H1 (cell line): ENCODE measurements around the gene PPM1L. TPM values are rescaled to one million over a fixed set of nuclear protein-coding genes. Genes with fewer than 3 reads are reported as not detected.

ENCODE experiments used
- CTCF ChIA-PET: fragments of 300-600 bp; sonication (Branson Sonifier 250); formaldehyde crosslinking; loops from one replicate; lab custom pipeline; 2021; ENCODE audit not compliant: partially characterized antibody; lab: Charles Lee
- POLR2A ChIA-PET: fragments of 300-600 bp; sonication (Branson Sonifier 250); formaldehyde crosslinking; loops from one replicate; lab custom pipeline; 2021; ENCODE audit warnings: inconsistent platforms; ENCODE audit not compliant: partially characterized antibody; lab: Charles Lee
- DNase-seq, 2 experiments: peaks; one replicate each; pipeline versions ENCODE4 v3.0.0 to v3.0.0-alpha.2; 2010 to 2022; ENCODE audit warnings: low spot score in 2 of 2, low read depth in 1 of 2, mixed read lengths in 1 of 2
- FAIRE-seq: peaks from 2 replicates; lab custom pipeline; 2011; peaks lifted over from hg19 to GRCh38; lab: Jason Lieb, UNC
- H2AFZ ChIP-seq: 2 replicates; pipeline ENCODE4 v1.8.1; 2012; ENCODE audit warnings: low read length, inconsistent platforms
- H2AK5ac ChIP-seq: 2 replicates; pipeline ENCODE4 v1.6.1; 2013; ENCODE audit warnings: low read depth, low read length
- H2BK120ac ChIP-seq: replicated peaks from 2 replicates; pipeline ENCODE3; 2013; ENCODE audit warnings: low read depth, low read length, inconsistent platforms
- H2BK12ac ChIP-seq: 2 replicates; pipeline ENCODE4 v1.6.1; 2013; ENCODE audit warnings: low read depth, low read length
- H2BK15ac ChIP-seq: 2 replicates; pipeline ENCODE4 v1.6.1; 2013; ENCODE audit warnings: low read length
- H2BK20ac ChIP-seq: 2 replicates; pipeline ENCODE4 v1.6.1; 2013; ENCODE audit warnings: low read length
- H2BK5ac ChIP-seq: 2 replicates; pipeline ENCODE4 v1.6.1; 2013; ENCODE audit warnings: low read depth, low read length
- H3K14ac ChIP-seq: 2 replicates; pipeline ENCODE4 v1.6.1; 2013; ENCODE audit warnings: inconsistent platforms; ENCODE audit not compliant: insufficient read length
- H3K18ac ChIP-seq: 2 replicates; pipeline ENCODE4 v1.6.1; 2013; ENCODE audit warnings: low read length; ENCODE audit errors: extremely low read depth
- H3K23ac ChIP-seq: 2 replicates; pipeline ENCODE4 v1.6.1; 2013; ENCODE audit warnings: inconsistent platforms; ENCODE audit not compliant: insufficient read length
- H3K23me2 ChIP-seq: 2 replicates; pipeline ENCODE4 v1.6.1; 2013; ENCODE audit warnings: low read depth, low read length
- H3K27ac ChIP-seq: 2 replicates; pipeline ENCODE4 v1.6.1; 2011; ENCODE audit warnings: low read depth, low read length, inconsistent platforms
- H3K27me3 ChIP-seq, 4 experiments: replicated peaks in 1 of 4; 1 replicate in 1 of 4; 2 replicates in 3 of 4; pipeline versions ENCODE4 v1.6.1 to v1.8.1; 2011 to 2013; ENCODE audit warnings: low read length in 3 of 4, mild to moderate bottlenecking in 3 of 4, inconsistent platforms in 2 of 4, mixed read lengths in 2 of 4, moderate library complexity in 1 of 4; ENCODE audit not compliant: control insufficient read depth in 3 of 4, insufficient read depth in 3 of 4; ENCODE audit errors: extremely low read depth in 1 of 4
- H3K36me3 ChIP-seq, 4 experiments: 2 replicates each; pipeline versions ENCODE4 v1.6.1 to v1.8.1; 2011 to 2013; ENCODE audit warnings: mild to moderate bottlenecking in 4 of 4, low read length in 3 of 4, moderate library complexity in 2 of 4, control low read depth in 1 of 4, inconsistent platforms in 1 of 4; ENCODE audit not compliant: insufficient read depth in 4 of 4, control insufficient read depth in 2 of 4
- H3K4ac ChIP-seq: replicated peaks from 2 replicates; pipeline ENCODE3; 2013; ENCODE audit warnings: low read length, low read depth, mixed read lengths, inconsistent platforms; ENCODE audit not compliant: insufficient read length
- H3K4me1 ChIP-seq, 4 experiments: replicated peaks in 1 of 4; 1 replicate in 1 of 4; 2 replicates in 3 of 4; pipeline versions ENCODE4 v1.6.1 to v1.8.1; 2011 to 2013; ENCODE audit warnings: low read length in 3 of 4, inconsistent platforms in 2 of 4, mixed read lengths in 1 of 4; ENCODE audit not compliant: insufficient read depth in 4 of 4, control insufficient read depth in 3 of 4
- H3K4me2 ChIP-seq, 2 experiments: 2 replicates each; pipeline versions ENCODE4 v1.6.1 to v1.8.1; 2011 to 2013; ENCODE audit warnings: low read depth in 2 of 2, low read length in 2 of 2, control low read depth in 1 of 2, inconsistent platforms in 1 of 2, mild to moderate bottlenecking in 1 of 2; ENCODE audit not compliant: insufficient read depth in 1 of 2
- H3K4me3 ChIP-seq, 4 experiments: fragments of 200-600, 300-600 bp in 1 of 4; sonication (generic), shearing (Covaris generic), sonication (Bioruptor Twin) in 1 of 4; 2 replicates each; pipeline versions ENCODE4 v1.5.1 to v1.8.1; 2011 to 2016; ENCODE audit warnings: low read length in 4 of 4, low read depth in 3 of 4, control low read depth in 2 of 4, inconsistent platforms in 2 of 4, mild to moderate bottlenecking in 2 of 4, mixed read lengths in 1 of 4, moderate library complexity in 1 of 4; ENCODE audit not compliant: insufficient read depth in 2 of 4; ENCODE audit errors: extremely low read depth in 1 of 4
- H3K56ac ChIP-seq: replicated peaks from 2 replicates; pipeline ENCODE3; 2013; ENCODE audit warnings: low read depth, mild to moderate bottlenecking, mixed read lengths, low read length, inconsistent platforms; ENCODE audit not compliant: insufficient read length
- H3K79me1 ChIP-seq: 2 replicates; pipeline ENCODE4 v1.6.1; 2013; ENCODE audit warnings: low read depth, low read length, control low read depth
- H3K79me2 ChIP-seq, 2 experiments: 2 replicates each; pipeline versions ENCODE4 v1.6.1 to v1.8.1; 2012 to 2013; ENCODE audit warnings: low read length in 2 of 2, mild to moderate bottlenecking in 2 of 2, inconsistent platforms in 1 of 2; ENCODE audit not compliant: insufficient read depth in 2 of 2, control insufficient read depth in 1 of 2
- H3K9ac ChIP-seq, 4 experiments: replicated peaks in 1 of 4; 1 replicate in 1 of 4; 2 replicates in 3 of 4; pipeline versions ENCODE4 v1.6.1 to v1.8.1; 2011 to 2013; ENCODE audit warnings: low read depth in 3 of 4, low read length in 3 of 4, control low read depth in 2 of 4, mild to moderate bottlenecking in 2 of 4, moderate library complexity in 2 of 4, inconsistent platforms in 1 of 4; ENCODE audit errors: extremely low read depth in 1 of 4
- H3K9me3 ChIP-seq, 2 experiments: 2 replicates each; pipeline versions ENCODE4 v1.6.1 to v1.8.1; 2012 to 2013; ENCODE audit warnings: mild to moderate bottlenecking in 2 of 2, moderate library complexity in 2 of 2, control low read depth in 1 of 2, inconsistent platforms in 1 of 2, low read depth in 1 of 2, low read length in 1 of 2, mixed read lengths in 1 of 2; ENCODE audit not compliant: insufficient read depth in 2 of 2
- H4K20me1 ChIP-seq, 2 experiments: replicated peaks in 1 of 2; 2 replicates each; pipeline versions ENCODE3 to v1.8.1; 2011 to 2013; ENCODE audit warnings: inconsistent platforms in 2 of 2, low read length in 2 of 2, mild to moderate bottlenecking in 1 of 2; ENCODE audit not compliant: insufficient read depth in 2 of 2, control insufficient read depth in 1 of 2
- H4K5ac ChIP-seq: 2 replicates; pipeline ENCODE4 v1.6.1; 2013; ENCODE audit warnings: low read length, low read depth, mixed read lengths, inconsistent platforms; ENCODE audit not compliant: insufficient read length
- H4K8ac ChIP-seq: 2 replicates; pipeline ENCODE4 v1.8.0; 2013; ENCODE audit warnings: mild to moderate bottlenecking, moderate library complexity, low read length, inconsistent platforms; ENCODE audit not compliant: insufficient read depth; ENCODE audit errors: extremely low read depth
- H4K91ac ChIP-seq: replicated peaks from 2 replicates; pipeline ENCODE3; 2013; ENCODE audit warnings: low read length, mixed read lengths, inconsistent platforms; ENCODE audit not compliant: insufficient read length
- ASH2L ChIP-seq: fragments of 200-600, 300-600 bp; sonication (generic); IDR thresholded peaks from one replicate; pipeline ENCODE4 v1.7.1; 2017; ENCODE audit warnings: low read length
- BCL11A ChIP-seq, 2 experiments: IDR thresholded peaks; one replicate each; pipeline ENCODE4 v1.6.1; 2011; ENCODE audit warnings: low read depth in 2 of 2, low read length in 2 of 2, mild to moderate bottlenecking in 2 of 2
- CHD2 ChIP-seq: IDR thresholded peaks from 2 replicates; pipeline ENCODE4 v1.6.1; 2012; ENCODE audit warnings: low read length, improper control_type of control experiment
- CTBP2 ChIP-seq: IDR thresholded peaks from 2 replicates; pipeline ENCODE4 v1.7.0; 2011; ENCODE audit warnings: borderline replicate concordance, mild to moderate bottlenecking, moderate library complexity, mixed read lengths, low read length; ENCODE audit not compliant: insufficient read depth, insufficient read length
- EGR1 ChIP-seq: IDR thresholded peaks from 2 replicates; pipeline ENCODE4 v1.6.1; 2011; ENCODE audit warnings: low read depth, low read length, borderline replicate concordance
- EP300 ChIP-seq, 2 experiments: IDR thresholded peaks; 1 replicate in 1 of 2; 2 replicates in 1 of 2; pipeline ENCODE4 v1.6.1; 2011 to 2012; ENCODE audit warnings: low read depth in 2 of 2, low read length in 2 of 2, mild to moderate bottlenecking in 2 of 2, borderline replicate concordance in 1 of 2, inconsistent platforms in 1 of 2, moderate library complexity in 1 of 2
- GTF2F1 ChIP-seq: IDR thresholded peaks from 2 replicates; pipeline ENCODE4 v1.6.1; 2012; ENCODE audit warnings: low read depth, low read length, improper control_type of control experiment, borderline replicate concordance
- KDM4A ChIP-seq: IDR thresholded peaks from one replicate; pipeline ENCODE4 v1.7.1; 2012; ENCODE audit warnings: low read depth, mild to moderate bottlenecking, moderate library complexity, low read length, inconsistent platforms; ENCODE audit not compliant: severe bottlenecking
- MAFK ChIP-seq: IDR thresholded peaks from 2 replicates; pipeline ENCODE4 v1.6.1; 2012; ENCODE audit warnings: low read depth, mild to moderate bottlenecking, improper control_type of control experiment, low read length
- POLR2AphosphoS5 ChIP-seq: IDR thresholded peaks from 2 replicates; pipeline ENCODE4 v1.6.1; 2011; ENCODE audit warnings: low read depth, low read length
- POU5F1 ChIP-seq: IDR thresholded peaks from 2 replicates; pipeline ENCODE4 v1.6.1; 2011; ENCODE audit warnings: low read depth, mild to moderate bottlenecking, low read length, moderate library complexity
- RAD21 ChIP-seq, 2 experiments: IDR thresholded peaks in 1 of 2; conservative IDR thresholded peaks in 1 of 2; 2 replicates each; pipeline ENCODE4 v1.6.1; 2011; ENCODE audit warnings: low read depth in 2 of 2, low read length in 2 of 2, improper control_type of control experiment in 1 of 2, inconsistent platforms in 1 of 2, mild to moderate bottlenecking in 1 of 2, moderate library complexity in 1 of 2
- SIRT6 ChIP-seq: IDR thresholded peaks from one replicate; pipeline ENCODE4 v1.7.1; 2012; ENCODE audit warnings: low read length, inconsistent platforms
- SIX5 ChIP-seq: IDR thresholded peaks from 2 replicates; pipeline ENCODE4 v1.6.1; 2011; ENCODE audit warnings: mild to moderate bottlenecking, low read depth, low read length
- SUZ12 ChIP-seq: fragments of 200-600 bp; sonication (generic); IDR thresholded peaks from 2 replicates; pipeline ENCODE4 v1.6.1; 2012; ENCODE audit warnings: mild to moderate bottlenecking, inconsistent platforms, low read length, moderate library complexity, mixed read lengths
- WGBS, 2 experiments: shearing (Covaris generic) in 1 of 2; methylation state at CpG; one replicate each; pipeline versions ENCODE4 v1.1.6 to v1.1.7; 2013 to 2015; ENCODE audit warnings: low lambda C conversion rate in 2 of 2, mixed read lengths in 2 of 2, inconsistent platforms in 1 of 2, low coverage in 1 of 2, missing lambda C conversion rate in 1 of 2; ENCODE audit not compliant: insufficient replicate concordance in 2 of 2, insufficient coverage in 1 of 2, insufficient read length in 1 of 2; ENCODE audit errors: extremely low coverage in 1 of 2, missing lambda C conversion rate in 1 of 2; 5-methylcytosine and 5-hydroxymethylcytosine counted together
- polyA plus RNA-seq, 7 experiments: library from polyadenylated mRNA; depleted of rRNA in 3 of 7; stranded (reverse) in 5 of 7; unstranded in 2 of 7; fragments of >200 nt in 5 of 7; fragments of 200-250 nt in 2 of 7; gene quantifications; 1 replicate in 5 of 7; 2 replicates in 1 of 7; 4 replicates in 1 of 7; pipeline versions ENCODE4 v1.2.1 to v1.2.3, GENCODE V29; 2011 to 2013; ENCODE audit warnings: missing spikeins in 2 of 7, mixed read lengths in 2 of 7
- total RNA-seq: library from RNA; stranded (reverse); fragmentation: NEBNext Ultra II Directional; extraction: Animal tissue kit (Norgen Biotek cat#: 25700); gene quantifications from 2 replicates; pipeline ENCODE4 v1.2.1, GENCODE V29; 2021

The PPM1L gene
- total and polyA plus RNA-seq, 2 of the 8 experiments (the other 6 are each of a cell fraction or from before 2014, with no cell fraction given) = 2.8 to 18.1 TPM

DNA sequence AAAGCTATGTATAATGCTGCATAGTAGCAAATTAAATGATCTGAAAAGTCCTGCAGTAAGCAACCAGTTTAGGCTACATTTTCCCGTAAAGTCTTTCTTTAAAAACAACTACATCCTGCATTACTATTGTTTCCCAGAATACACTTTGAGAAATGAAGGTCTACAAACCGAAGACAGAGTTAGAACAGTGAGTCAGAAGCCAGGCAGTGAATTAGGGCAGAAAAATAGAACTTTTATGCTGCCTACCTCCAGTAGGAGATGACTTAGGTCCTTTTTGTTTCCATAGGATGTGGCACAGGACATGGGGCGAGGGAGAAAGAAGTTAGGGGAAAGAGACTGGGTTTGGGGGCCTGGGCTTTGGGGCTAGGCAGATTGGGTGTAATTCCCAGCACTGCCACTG is 127.3 kb downstream of the PPM1L start:
- Histone ChIP-seq H3K9ac (no peak overlapping the region), H3K27ac (no peak overlapping the region), H2BK20ac (no peak overlapping the region), H4K8ac (no peak overlapping the region), H2BK5ac (no peak overlapping the region), H3K18ac (no peak overlapping the region), H3K4me3 (no peak overlapping the region), H3K36me3 (no peaks in the 10 kb centered on the region), H4K91ac (no peak overlapping the region), H2BK12ac (no peak overlapping the region), H3K27me3 (no peaks in the 10 kb centered on the region), H3K23me2 (no peaks in the 10 kb centered on the region), H3K9me3 (no peaks in the 10 kb centered on the region), H4K20me1 (no peaks in the 10 kb centered on the region), H2AK5ac (no peak overlapping the region), H3K56ac (no peak overlapping the region), H2BK15ac (no peak overlapping the region), H2BK120ac (no peak overlapping the region), H3K4ac (no peak overlapping the region), H4K5ac (no peak overlapping the region), H3K79me2 (no peaks in the 10 kb centered on the region), H3K4me2 (no peak overlapping the region), H2AFZ (no peak overlapping the region), H3K14ac (no peak overlapping the region), H3K23ac (no peak overlapping the region), H3K4me1 (peaks cover 0 to 8% (median 5%) of the 10 kb centered on the region in 4 experiments; a peak in 6 of 7 replicates), H3K79me1 (no peaks in the 10 kb centered on the region)
- CTCF ChIA-PET = interaction anchor here (0.7 to 1.3 kb wide), 2 partner anchors 8 to 74 kb away, joined by 4 read pairs; no protein-coding TSS in a partner anchor
- POLR2A ChIA-PET = no interaction called here
- DNase-seq (no peak), FAIRE-seq (no peak)
- WGBS, 2 experiments = 91% methylated on average over 3 of the region's 3 CpGs; no CpG with 5 or more reads in 1 of the 2 experiments
- TF ChIP-seq SIRT6 (no peak), MAFK (no peak), ASH2L (no peak), POU5F1 (no peak), SIX5 (no peak), KDM4A (no peak), SUZ12 (no peak), CHD2 (no peak), EP300 (IDR thresholded peaks at IDR 0.05; ENCODE audit: borderline replicate concordance in 1 of 2, low read depth in 2 of 2, low read length in 2 of 2) (no peak), EGR1 (no peak), RAD21 (IDR thresholded peaks at IDR 0.05 in 1 of 2, conservative IDR thresholded peaks at IDR 0.05 in 1 of 2; ENCODE audit: low read depth in 2 of 2, low read length in 2 of 2) (no peak), GTF2F1 (no peak), BCL11A (IDR thresholded peaks at IDR 0.05; ENCODE audit: low read depth in 2 of 2, low read length in 2 of 2) (no peak), POLR2AphosphoS5 (no peak), CTBP2 (no peak)
